HG03135 (cell line): ENCODE results near the gene BCL11B.

Source experiments
- ATAC-seq: cut with Tn5 transposase; IDR thresholded peaks from one replicate; pipeline ENCODE4 v1.9.1; 2021; ENCODE audit warnings: mild to moderate bottlenecking, moderate library complexity; ENCODE audit not compliant: unreplicated experiment

Gene BCL11B

GRCh38 chr14:99141236-99141635 lies 130.8 kb downstream of the BCL11B start:
- ATAC-seq = no peak

DNA sequence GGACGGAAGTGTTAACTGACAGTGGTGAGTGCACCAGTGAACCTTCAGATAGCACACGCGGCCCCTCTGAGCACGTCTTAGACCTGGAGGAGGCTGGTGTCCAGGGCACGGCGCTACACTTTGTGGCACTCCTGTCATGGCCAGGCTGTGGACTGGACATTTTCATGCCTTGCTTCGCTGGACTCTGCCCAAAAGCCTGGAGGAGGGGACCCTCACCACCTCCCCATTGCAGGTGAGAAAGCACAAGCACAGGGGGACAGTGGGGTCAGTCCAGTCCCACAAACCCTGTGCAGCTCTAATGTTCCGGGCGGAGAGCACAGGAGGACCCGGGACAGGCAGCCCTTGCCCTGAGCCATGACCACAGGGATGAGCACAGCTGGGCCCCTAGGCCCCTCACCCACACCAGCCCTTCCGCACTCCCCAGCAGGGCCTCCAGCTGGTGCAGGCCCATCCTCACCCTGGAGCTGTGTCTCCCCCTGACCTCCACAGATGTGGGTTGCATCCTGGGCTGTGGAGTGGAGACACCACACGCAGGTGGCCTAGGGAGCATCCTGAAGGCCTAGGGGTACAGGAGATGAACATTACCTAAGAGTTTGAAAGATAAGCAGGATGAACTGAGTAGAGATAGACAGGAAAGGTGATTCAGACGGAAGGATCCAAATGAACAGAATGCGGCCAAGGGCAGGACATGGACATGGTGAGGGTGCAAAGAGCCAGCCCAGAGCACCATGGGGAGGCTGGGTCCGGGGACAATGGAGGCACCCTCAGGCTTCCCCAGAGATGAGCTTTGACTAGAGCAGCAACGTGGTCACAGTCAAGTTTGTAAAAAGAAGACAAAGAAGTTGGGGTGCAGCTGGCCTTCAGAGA lies 132.8 kb downstream of the BCL11B start:
- ATAC-seq = no peak

- ATAC-seq = no peak
Observed at GRCh38 chr14:99137913-99138571, 134.0 kb downstream of the BCL11B start.

GRCh38 chr14:99137001-99137700 lies 134.8 kb downstream of the BCL11B start:
- no peak for ATAC-seq

DNA sequence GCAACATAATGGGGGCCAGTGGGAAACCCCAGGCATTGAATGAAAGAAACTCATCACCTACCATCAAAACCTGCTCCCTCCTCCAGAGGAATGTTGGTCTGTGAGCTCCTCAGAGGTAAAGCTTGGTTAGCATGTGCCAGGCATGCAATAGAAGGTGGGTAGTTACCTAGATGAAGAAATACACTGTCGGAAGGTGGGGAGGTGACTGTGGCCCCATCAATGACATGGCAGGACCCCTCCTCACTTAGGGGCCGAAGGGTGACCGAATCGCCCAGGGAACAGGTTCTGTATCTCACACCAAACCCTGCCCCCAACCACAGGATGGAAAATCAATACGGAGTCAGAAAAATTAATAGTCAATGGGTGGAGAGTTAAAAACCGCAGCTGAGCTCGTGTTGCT lies 135.6 kb downstream of the BCL11B start:
- no peak for ATAC-seq

DNA sequence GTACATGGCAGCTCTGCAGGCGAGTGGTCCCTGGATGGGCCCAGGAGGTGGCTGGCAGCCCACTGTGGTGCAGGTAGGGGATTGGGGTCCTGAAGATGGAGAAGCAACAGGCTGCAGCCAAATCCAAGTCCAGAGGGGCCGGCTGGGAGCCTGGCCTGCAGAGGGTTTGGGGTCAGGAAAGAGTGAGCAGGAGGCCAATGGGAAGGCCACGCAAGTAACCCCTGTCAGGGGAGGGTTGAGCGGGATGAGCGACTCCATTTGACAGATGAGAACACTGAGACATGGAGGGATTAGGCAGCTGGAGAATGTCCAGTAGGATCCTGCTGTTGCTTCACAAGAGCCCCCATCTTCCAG lies 136.0 kb downstream of the BCL11B start:
- ATAC-seq = no peak

DNA sequence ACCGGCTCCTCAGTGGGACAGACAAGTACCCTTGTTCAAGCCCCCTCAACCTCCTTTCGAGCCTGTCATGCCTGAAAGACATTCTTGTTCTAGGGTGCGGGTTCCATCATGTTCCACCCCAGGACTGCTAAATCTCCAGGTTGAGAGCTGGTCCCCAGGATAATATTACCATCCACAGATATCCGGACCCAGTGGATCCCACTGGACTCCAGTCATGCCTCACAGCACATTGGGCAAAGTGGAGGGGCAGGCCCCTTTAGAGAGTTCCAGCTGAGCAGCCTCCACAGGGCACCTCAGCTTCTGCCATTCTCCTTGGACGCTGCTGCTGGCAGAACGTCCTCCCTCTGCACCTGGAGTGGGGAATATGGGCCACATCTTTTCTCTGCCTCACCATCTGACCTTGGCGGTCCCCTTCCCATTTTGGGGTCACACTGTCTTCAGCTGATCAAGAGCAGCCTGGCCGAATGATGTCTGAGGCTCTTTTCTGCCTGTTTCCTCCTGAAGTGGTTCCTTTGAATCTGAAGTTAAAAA lies 137.4 kb downstream of the BCL11B start:
- no peak for ATAC-seq

GRCh38 chr14:99133636-99134515 lies 138.1 kb downstream of the BCL11B start:
- no peak for ATAC-seq

- no peak for ATAC-seq
Observed at GRCh38 chr14:99132821-99133635, 139.0 kb downstream of the BCL11B start.

DNA sequence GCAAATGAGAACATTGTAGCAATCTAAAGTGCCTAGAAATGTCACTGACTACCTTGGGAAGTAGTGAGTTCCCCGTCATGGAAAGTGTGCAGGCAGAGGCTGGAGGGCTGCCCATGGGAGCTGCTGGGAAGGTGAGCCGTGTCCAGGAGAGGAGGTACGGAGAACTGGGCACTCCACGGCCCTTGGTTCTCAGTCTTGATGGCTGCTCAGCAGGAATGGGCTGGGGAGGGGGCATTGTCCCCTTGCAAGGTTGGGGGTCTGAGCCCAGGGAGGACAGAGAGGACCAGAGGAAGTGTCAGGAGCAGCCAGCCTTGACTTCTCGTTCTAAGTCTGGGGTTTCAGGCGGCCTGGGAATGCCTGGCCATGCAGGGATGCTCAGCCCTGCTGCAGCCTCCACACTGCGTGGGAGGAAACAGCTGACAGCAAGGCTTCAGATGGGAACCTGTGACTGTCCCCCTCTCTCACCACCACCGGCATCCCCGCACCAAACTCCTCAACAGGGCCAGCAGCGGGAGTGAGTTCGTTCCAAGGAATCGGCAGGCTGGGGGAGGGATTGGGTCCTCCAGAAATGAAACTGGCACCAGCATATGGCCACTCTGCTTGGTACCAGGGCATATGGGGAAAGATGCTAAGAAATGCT lies 140.2 kb downstream of the BCL11B start:
- ATAC-seq = no peak

DNA sequence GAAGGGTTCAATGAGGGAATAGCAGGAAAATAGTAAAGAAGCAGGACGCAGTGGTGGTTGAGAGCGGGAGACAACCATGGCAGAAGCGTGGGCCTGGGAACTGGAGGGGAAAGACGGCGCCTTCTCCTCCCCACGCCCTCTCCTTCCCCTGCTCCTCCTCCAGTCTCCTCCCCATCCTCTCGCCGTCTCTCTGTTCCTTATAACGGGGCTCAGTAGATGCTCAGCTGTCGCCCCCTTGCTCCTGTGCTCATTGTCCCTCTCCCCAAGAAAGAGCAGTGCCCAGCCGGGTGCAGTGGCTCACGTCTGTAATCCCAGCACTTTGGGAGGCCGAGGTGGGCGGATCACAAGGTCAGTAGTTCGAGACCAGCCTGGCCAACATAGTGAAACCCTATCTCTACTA lies 142.0 kb downstream of the BCL11B start:
- no peak for ATAC-seq

- ATAC-seq = no peak
Observed at GRCh38 chr14:99129211-99129696, 142.7 kb downstream of the BCL11B start.

- no peak for ATAC-seq
Observed at GRCh38 chr14:99128185-99128584, 143.8 kb downstream of the BCL11B start.

- no peak for ATAC-seq
Observed at GRCh38 chr14:99127651-99128167, 144.3 kb downstream of the BCL11B start.

DNA sequence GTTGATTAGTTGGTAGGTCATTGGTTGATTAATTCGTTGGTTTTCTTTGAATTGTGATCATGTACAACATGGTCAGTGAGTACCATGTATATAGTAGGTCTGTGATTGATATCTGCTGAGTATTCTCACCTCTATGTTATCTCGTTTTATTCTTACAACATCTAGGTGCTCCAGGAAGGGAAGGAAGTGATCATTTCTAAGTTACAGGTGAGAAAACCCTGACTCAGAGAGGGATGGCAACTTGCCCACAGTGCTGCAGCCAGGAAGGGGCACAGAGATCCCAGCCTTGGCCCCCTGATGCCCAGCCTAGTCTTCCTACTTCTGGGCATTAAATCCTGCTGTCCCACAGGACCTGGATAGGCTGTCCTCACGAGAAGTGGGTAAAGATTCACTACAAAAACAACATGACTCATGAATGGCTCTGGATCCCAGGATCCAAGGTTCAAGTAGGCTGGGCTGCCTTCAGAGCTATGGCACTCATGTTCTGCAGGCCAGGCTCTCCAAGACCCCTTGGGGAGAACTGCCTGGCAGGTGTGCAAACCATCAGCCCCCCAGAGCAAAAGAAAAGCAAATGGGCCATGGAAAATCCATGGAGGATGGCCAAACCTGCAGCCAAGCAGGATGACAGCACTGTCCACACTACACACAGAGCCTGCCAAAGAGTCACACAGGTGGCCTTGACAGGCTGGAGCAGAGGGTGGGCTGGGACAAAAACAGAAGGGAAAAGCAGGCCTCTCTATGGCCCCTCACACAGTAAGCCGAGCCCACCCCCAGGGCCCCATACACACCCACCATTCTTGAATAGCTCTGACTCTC lies 146.2 kb downstream of the BCL11B start:
- no peak for ATAC-seq

DNA sequence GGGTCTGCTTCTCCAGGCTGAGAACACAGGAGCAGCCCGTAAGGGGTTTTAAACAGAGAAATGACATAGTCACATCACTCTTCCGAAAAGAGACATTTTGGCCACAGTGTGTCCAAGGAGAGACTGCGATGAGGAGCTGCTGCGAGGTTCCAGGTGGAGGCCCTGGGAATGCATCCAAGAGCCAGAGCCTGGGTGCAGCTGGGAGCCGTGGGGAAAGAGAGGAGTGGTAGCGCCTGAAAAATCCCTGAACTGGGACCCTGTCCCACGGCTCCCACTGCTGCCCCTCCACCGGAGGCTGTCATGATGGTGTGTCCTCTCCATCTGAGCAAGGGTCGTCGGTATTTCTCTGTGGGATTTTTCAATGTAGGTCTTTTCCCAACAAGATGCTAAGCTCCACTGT lies 146.9 kb downstream of the BCL11B start:
- no peak for ATAC-seq

DNA sequence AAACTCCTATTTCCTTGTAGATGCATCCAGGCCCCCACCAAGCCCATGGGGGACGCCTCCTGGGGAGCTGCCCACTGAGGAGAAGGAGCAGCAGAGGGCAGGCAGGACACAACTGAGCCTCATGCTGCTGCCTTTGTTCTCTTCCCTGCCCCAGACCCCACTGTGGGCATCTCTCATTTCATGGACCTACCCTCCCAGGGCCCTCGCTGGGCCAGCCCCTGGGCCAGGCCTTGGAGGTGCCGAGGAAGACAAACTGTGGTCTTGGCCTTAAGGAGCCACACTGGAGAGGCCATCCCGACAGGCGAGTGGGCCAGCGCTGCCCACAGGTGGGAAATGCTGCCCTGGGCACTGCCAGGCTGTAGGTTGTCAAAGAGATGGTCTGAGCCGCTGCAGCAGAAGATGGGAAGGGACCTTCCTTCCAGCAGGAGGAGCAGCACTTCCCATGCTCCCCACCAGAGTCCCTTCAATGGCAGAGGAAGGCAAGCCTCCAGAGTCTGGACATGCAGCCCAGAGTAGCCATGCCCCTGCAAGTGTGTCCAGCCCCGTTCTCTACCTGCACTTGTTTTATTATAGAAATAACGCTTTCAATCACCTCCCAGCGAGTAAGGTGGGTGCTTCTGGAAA lies 147.4 kb downstream of the BCL11B start:
- no peak for ATAC-seq
